Endothelial cell of umbilical vein (primary cell): ENCODE results near the gene RAB10. TPM values are rescaled to one million over a fixed set of nuclear protein-coding genes. Genes with fewer than 3 reads are reported as not detected.

Experiments
- BruUV-seq: library from RNA; stranded (reverse); fragments of 400-500 nt; replicated peaks from 2 replicates; lab custom pipeline; 2021; lab: Mats Ljungman, UMichigan
- CTCF ChIA-PET: fragments of 300-600, 350-600 bp; sonication (Branson Sonifier 250); formaldehyde crosslinking; loops from one replicate; lab custom pipeline; 2021; ENCODE audit warnings: antibody characterized with exemption, inconsistent platforms; lab: Charles Lee
- POLR2A ChIA-PET: fragments of 300-600, 350-600 bp; sonication (Branson Sonifier 250); formaldehyde crosslinking; loops from one replicate; lab custom pipeline; 2021; ENCODE audit warnings: antibody characterized with exemption, inconsistent platforms; lab: Charles Lee
- DNase-seq: peaks from one replicate; pipeline ENCODE4 v3.0.0-alpha.2; 2011; ENCODE audit warnings: low read depth, low spot score
- FAIRE-seq: peaks from 2 replicates; lab custom pipeline; 2011; peaks lifted over from hg19 to GRCh38; lab: Jason Lieb, UNC
- H2AFZ ChIP-seq: 2 replicates; pipeline ENCODE4 v1.6.0; 2012; ENCODE audit warnings: low read depth, low read length, control low read depth, inconsistent platforms
- H3K27ac ChIP-seq: 2 replicates; pipeline ENCODE4 v1.5.1; 2011; ENCODE audit warnings: low read depth, mild to moderate bottlenecking, control low read depth, low read length, moderate library complexity; ENCODE audit not compliant: insufficient read depth
- H3K27me3 ChIP-seq, 2 experiments: 2 replicates each; pipeline versions ENCODE4 v1.6.0 to v1.6.1; 2011; ENCODE audit warnings: low read length in 2 of 2, mixed read lengths in 1 of 2; ENCODE audit not compliant: control insufficient read depth in 2 of 2, insufficient read depth in 2 of 2
- H3K36me3 ChIP-seq, 2 experiments: 2 replicates in 1 of 2; 3 replicates in 1 of 2; pipeline ENCODE4 v1.5.1; 2011; ENCODE audit warnings: low read length in 2 of 2, mild to moderate bottlenecking in 1 of 2, moderate library complexity in 1 of 2; ENCODE audit not compliant: control insufficient read depth in 2 of 2, insufficient read depth in 2 of 2; ENCODE audit errors: extremely low read depth in 1 of 2
- H3K4me1 ChIP-seq: 3 replicates; pipeline ENCODE4 v1.5.1; 2011; ENCODE audit warnings: mild to moderate bottlenecking, low read length; ENCODE audit not compliant: control insufficient read depth, insufficient read depth; ENCODE audit errors: extremely low read depth
- H3K4me2 ChIP-seq: 2 replicates; pipeline ENCODE4 v1.6.1; 2011; ENCODE audit warnings: low read length, control low read depth, mixed read lengths; ENCODE audit not compliant: insufficient read depth
- H3K4me3 ChIP-seq, 3 experiments: fragments of 200-600 bp in 1 of 3; sonication (generic), shearing (Covaris generic) in 1 of 3; replicated peaks in 1 of 3; 2 replicates each; pipeline ENCODE4 v1.5.1; 2011 to 2016; ENCODE audit warnings: control low read depth in 3 of 3, low read length in 3 of 3, mild to moderate bottlenecking in 2 of 3, inconsistent platforms in 1 of 3, low read depth in 1 of 3, moderate library complexity in 1 of 3; ENCODE audit not compliant: insufficient read depth in 1 of 3
- H3K79me2 ChIP-seq: 2 replicates; pipeline ENCODE4 v1.6.0; 2012; ENCODE audit warnings: low read length, inconsistent platforms; ENCODE audit not compliant: control insufficient read depth, insufficient read depth
- H3K9ac ChIP-seq: replicated peaks from 2 replicates; pipeline ENCODE3; 2011; ENCODE audit warnings: low read length, control low read depth; ENCODE audit not compliant: insufficient read depth; ENCODE audit errors: extremely low read depth
- H3K9me1 ChIP-seq: replicated peaks from 3 replicates; pipeline ENCODE4 v1.6.0; 2011; ENCODE audit warnings: mild to moderate bottlenecking, low read length; ENCODE audit not compliant: control insufficient read depth, insufficient read depth; ENCODE audit errors: extremely low read depth
- H3K9me3 ChIP-seq: replicated peaks from 2 replicates; pipeline ENCODE4 v1.5.1; 2012; ENCODE audit warnings: low read length, inconsistent platforms; ENCODE audit not compliant: control insufficient read depth, insufficient read depth
- H4K20me1 ChIP-seq: replicated peaks from 2 replicates; pipeline ENCODE3; 2011; ENCODE audit warnings: mild to moderate bottlenecking, low read length; ENCODE audit not compliant: control insufficient read depth, insufficient read depth; ENCODE audit errors: extremely low read depth
- EZH2 ChIP-seq: IDR thresholded peaks from 2 replicates; pipeline ENCODE4 v1.6.1; 2012; ENCODE audit warnings: borderline replicate concordance, low read depth, mild to moderate bottlenecking, moderate library complexity, low read length, inconsistent platforms; ENCODE audit not compliant: severe bottlenecking
- FOS ChIP-seq: IDR thresholded peaks from 2 replicates; pipeline ENCODE4 v1.6.1; 2011; ENCODE audit warnings: mild to moderate bottlenecking, low read length, moderate library complexity, borderline replicate concordance; ENCODE audit not compliant: insufficient read depth
- GATA2 ChIP-seq: IDR thresholded peaks from 2 replicates; pipeline ENCODE4 v1.7.0; 2011; ENCODE audit warnings: low read depth, mild to moderate bottlenecking, moderate library complexity, mixed read lengths, low read length; ENCODE audit not compliant: insufficient read length, insufficient read depth
- JUN ChIP-seq: IDR thresholded peaks from 2 replicates; pipeline ENCODE4 v1.6.1; 2011; ENCODE audit warnings: borderline replicate concordance, low read depth; ENCODE audit not compliant: insufficient read length, insufficient read depth
- MYC ChIP-seq: IDR thresholded peaks from one replicate; pipeline ENCODE4 v1.6.1; 2011; ENCODE audit warnings: mild to moderate bottlenecking, low read depth, low read length
- POLR2A ChIP-seq: IDR thresholded peaks from 2 replicates; pipeline ENCODE4 v1.6.1; 2012; ENCODE audit warnings: low read depth, mild to moderate bottlenecking, control low read depth, low read length
- POLR2AphosphoS5 ChIP-seq: IDR thresholded peaks from 2 replicates; pipeline ENCODE4 v1.6.1; 2012; ENCODE audit warnings: low read depth, mild to moderate bottlenecking, control low read depth, low read length, moderate library complexity; ENCODE audit not compliant: insufficient read depth
- dilution Hi-C: fragments of 300-500 bp; cut with MboI; formaldehyde crosslinking; loops from one replicate; pipeline ENCODE4 v1.15.0; 2019; ENCODE audit warnings: low sequenced_read_pairs; ENCODE audit not compliant: extremely low pct_ligation_motif_present
- intact Hi-C: fragments of 100-400 bp; cut with micrococcal nuclease; formaldehyde crosslinking; loops from one replicate; pipeline ENCODE4 v1.10.0; 2022
- polyA plus RNA-seq, 4 experiments: library from polyadenylated mRNA; depleted of rRNA in 3 of 4; stranded (reverse) in 3 of 4; unstranded in 1 of 4; fragments of >200 nt; gene quantifications; 2 replicates each; pipeline versions ENCODE4 v1.2.1 to v1.2.3, GENCODE V29; 2011 to 2012; ENCODE audit warnings: missing spikeins in 1 of 4
- total RNA-seq: library from RNA; stranded (reverse); gene quantifications from 2 replicates; pipeline ENCODE4 v1.2.3, GENCODE V29; 2021
- TF ChIP-seq, protein P1 (sequence below): IDR thresholded peaks from 2 replicates; pipeline ENCODE4 v1.6.1; 2011; ENCODE audit not compliant: insufficient read depth, insufficient read length
- TF ChIP-seq, protein P2 (sequence below), 2 donors: IDR thresholded peaks; 1 replicate in 1 of 2; 2 replicates in 1 of 2; pipeline ENCODE4 v1.5.1; 2011; ENCODE audit warnings: low read length in 2 of 2, mild to moderate bottlenecking in 2 of 2, moderate library complexity in 2 of 2, control low read depth in 1 of 2, inconsistent platforms in 1 of 2, low read depth in 1 of 2; ENCODE audit not compliant: insufficient read depth in 1 of 2; ENCODE audit errors: extremely low read depth in 1 of 2

RAB10 gene
- total and polyA plus RNA-seq, 2 donors (not counting 3 experiments of a cell fraction or from before 2014, with no cell fraction given) = 45.1 to 104 TPM

DNA sequence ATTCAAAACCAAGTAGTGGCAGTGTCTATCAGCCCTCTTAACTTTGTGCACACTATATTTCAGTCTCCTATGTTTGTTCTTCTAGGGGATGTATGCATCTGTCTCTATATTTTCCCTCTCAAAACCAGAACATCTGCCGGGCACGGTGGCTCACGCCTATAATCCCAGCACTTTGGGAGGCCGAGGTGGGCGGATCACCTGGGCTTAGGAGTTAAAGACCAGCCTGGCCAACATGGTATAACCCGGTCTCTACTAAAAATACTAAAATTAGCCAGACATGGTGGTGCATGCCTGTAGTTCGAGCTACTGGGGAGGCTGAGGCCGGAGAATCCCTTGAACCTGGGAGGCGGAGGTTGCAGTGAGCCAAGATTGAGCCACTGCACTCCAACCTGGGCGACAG is 129.1 kb downstream of the RAB10 start:
- Histone ChIP-seq H3K9ac (no peak overlapping the region), H3K79me2 (no peaks in the 10 kb centered on the region), H4K20me1 (no peaks in the 10 kb centered on the region), H3K4me3 (no peak overlapping the region), H2AFZ (no peak overlapping the region), H3K9me1 (no peaks in the 10 kb centered on the region), H3K27ac (no peak overlapping the region), H3K4me2 (no peak overlapping the region), H3K9me3 (no peaks in the 10 kb centered on the region), H3K4me1 (no peaks in the 10 kb centered on the region), H3K27me3 (peaks cover 0 to 3% of the 10 kb centered on the region in 2 experiments), H3K36me3 (no peaks in the 10 kb centered on the region)
- no peak for FAIRE-seq
- dilution Hi-C loops (no loop called here), intact Hi-C loops (no loop called here)
- BruUV-seq = no TSS peak
- no peak for DNase-seq
- TF ChIP-seq EZH2 = no peak
- TF ChIP-seq GATA2 = no peak
- TF ChIP-seq, protein P1, sequence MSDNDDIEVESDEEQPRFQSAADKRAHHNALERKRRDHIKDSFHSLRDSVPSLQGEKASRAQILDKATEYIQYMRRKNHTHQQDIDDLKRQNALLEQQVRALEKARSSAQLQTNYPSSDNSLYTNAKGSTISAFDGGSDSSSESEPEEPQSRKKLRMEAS = no peak
- no peak for TF ChIP-seq JUN
- TF ChIP-seq, protein P2, sequence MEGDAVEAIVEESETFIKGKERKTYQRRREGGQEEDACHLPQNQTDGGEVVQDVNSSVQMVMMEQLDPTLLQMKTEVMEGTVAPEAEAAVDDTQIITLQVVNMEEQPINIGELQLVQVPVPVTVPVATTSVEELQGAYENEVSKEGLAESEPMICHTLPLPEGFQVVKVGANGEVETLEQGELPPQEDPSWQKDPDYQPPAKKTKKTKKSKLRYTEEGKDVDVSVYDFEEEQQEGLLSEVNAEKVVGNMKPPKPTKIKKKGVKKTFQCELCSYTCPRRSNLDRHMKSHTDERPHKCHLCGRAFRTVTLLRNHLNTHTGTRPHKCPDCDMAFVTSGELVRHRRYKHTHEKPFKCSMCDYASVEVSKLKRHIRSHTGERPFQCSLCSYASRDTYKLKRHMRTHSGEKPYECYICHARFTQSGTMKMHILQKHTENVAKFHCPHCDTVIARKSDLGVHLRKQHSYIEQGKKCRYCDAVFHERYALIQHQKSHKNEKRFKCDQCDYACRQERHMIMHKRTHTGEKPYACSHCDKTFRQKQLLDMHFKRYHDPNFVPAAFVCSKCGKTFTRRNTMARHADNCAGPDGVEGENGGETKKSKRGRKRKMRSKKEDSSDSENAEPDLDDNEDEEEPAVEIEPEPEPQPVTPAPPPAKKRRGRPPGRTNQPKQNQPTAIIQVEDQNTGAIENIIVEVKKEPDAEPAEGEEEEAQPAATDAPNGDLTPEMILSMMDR (IDR thresholded peaks at IDR 0.05; ENCODE audit: extremely low read depth in 1 of 2, insufficient read depth in 1 of 2, low read depth in 1 of 2, low read length in 2 of 2) = no peak
- no peak for TF ChIP-seq POLR2A
- TF ChIP-seq MYC = no peak
- TF ChIP-seq FOS = no peak
- no peak for TF ChIP-seq POLR2AphosphoS5
- POLR2A ChIA-PET = no interaction called here
- CTCF ChIA-PET = no interaction called here
